Psoas muscle (tissue), 8 donors: ENCODE results near the gene AUTS2. TPM values are rescaled to one million over a fixed set of nuclear protein-coding genes. Genes with fewer than 3 reads are reported as not detected.
"Not testable (repeated sequence)": the region's sequence is repeated elsewhere in the genome, so short reads cannot be mapped to it uniquely, and the experiment has no call there.

Source experiments
- ATAC-seq, 4 donors: fragments of 200-7000 bp; cut with Tn5 transposase; one replicate each; pipeline ENCODE4 v1.9.1; 2020; ENCODE audit warnings: moderate library complexity in 3 of 4, mild to moderate bottlenecking in 2 of 4
- DNase-seq, 2 donors: peaks; one replicate each; pipeline ENCODE4 v3.0.0-alpha.2; 2020
- H3K27ac ChIP-seq: fragments of 200-600 bp; one replicate; pipeline ENCODE4 v1.8.0; 2022
- H3K27me3 ChIP-seq, 3 donors: fragments of 200-600 bp in 1 of 3; one replicate each; pipeline versions ENCODE4 v1.6.1 to v1.8.0; 2013 to 2022; ENCODE audit warnings: low read length in 2 of 3, mild to moderate bottlenecking in 2 of 3, moderate library complexity in 1 of 3; ENCODE audit not compliant: insufficient read depth in 3 of 3
- H3K36me3 ChIP-seq, 2 donors: fragments of 200-600 bp in 1 of 2; one replicate each; pipeline versions ENCODE4 v1.6.1 to v1.8.0; 2013 to 2022; ENCODE audit warnings: low read depth in 1 of 2, mild to moderate bottlenecking in 1 of 2, moderate library complexity in 1 of 2; ENCODE audit not compliant: insufficient read depth in 1 of 2
- H3K4me1 ChIP-seq: fragments of 200-600 bp; one replicate; pipeline ENCODE4 v1.8.0; 2022
- H3K4me3 ChIP-seq: fragments of 200-600 bp; one replicate; pipeline ENCODE4 v1.8.0; 2022; ENCODE audit warnings: mild to moderate bottlenecking
- H3K9me3 ChIP-seq: fragments of 200-600 bp; one replicate; pipeline ENCODE4 v1.8.0; 2022
- CTCF ChIP-seq: fragments of 200-600 bp; IDR thresholded peaks from one replicate; pipeline ENCODE4 v1.8.0; 2022; ENCODE audit warnings: antibody characterized with exemption
- WGBS, 3 donors: extraction: QIAGEN DNeasy Blood & Tissue Kit; methylation state at CpG; one replicate each; pipeline versions ENCODE4 v1.1.6 to v1.1.7; 2013; 5-methylcytosine and 5-hydroxymethylcytosine counted together
- intact Hi-C, 2 donors: fragments of 100-400 bp; cut with DNase I; formaldehyde crosslinking; loops; one replicate each; pipeline versions ENCODE4 v1.11.0 to v1.14.2; 2022
- polyA plus RNA-seq, 3 donors: library from polyadenylated mRNA; stranded (reverse); fragments of 200-250 nt; gene quantifications; one replicate each; pipeline ENCODE4 v1.2.3, GENCODE V29; 2013
- total RNA-seq, 4 donors: library from RNA; stranded (reverse); fragmentation: NEBNext Ultra II Directional in 2 of 4; extraction: Animal tissue kit (Norgen Biotek cat#: 25700) in 2 of 4; gene quantifications; one replicate each; pipeline versions ENCODE4 v1.2.1 to v1.2.4, GENCODE V29; 2021 to 2023
- donor health status: healthy with polysubstance abuse.
- donor health status: DM: no; HTN: no; CAD: no; lungs with moderate emphysema.
- donor health status: Bipolar disorder and iron deficiency.
- donor health status: healthy.
- donor health status: DM: yes; HTN: yes; CAD: no.
- donor health status: DM: no; HTN: no; CAD: no.
- donor health status: DM: no; HTN: no; CAD: no.
- donor health status: DM: yes; HTN: yes; CAD: no.

AUTS2 gene
- total and polyA plus RNA-seq, 7 donors: 5.0 to 33.5 (median 14.3) TPM

- no peaks in the 10 kb centered on the region for H3K36me3 ChIP-seq
- no peak for TF ChIP-seq CTCF
- no peaks in the 10 kb centered on the region for H3K9me3 ChIP-seq
- H3K27me3 ChIP-seq: no peaks in the 10 kb centered on the region
- 97 to 98% (median 98%) methylated on average over 2 of the region's 2 CpGs for WGBS, 3 donors
- H3K4me3 ChIP-seq: no peak overlapping the region
- DNase-seq: no peak
- peaks cover 6% of the 10 kb centered on the region for H3K4me1 ChIP-seq
- no peak overlapping the region for H3K27ac ChIP-seq
- ATAC-seq: no peak
- intact Hi-C loops: no loop called here
Measured at GRCh38 chr7:70727861-70728260, 1129.6 kb downstream of the AUTS2 start.

GRCh38 chr7:70728872-70729552 lies 1130.7 kb downstream of the AUTS2 start:
- TF ChIP-seq CTCF: no peak
- H3K4me1 ChIP-seq: peaks cover 6% of the 10 kb centered on the region
- 54 to 60% (median 59%) methylated on average over 13 of the region's 13 CpGs for WGBS, 3 donors

GRCh38 chr7:70729553-70730157 lies 1131.4 kb downstream of the AUTS2 start:
- not testable (repeated sequence) for H3K4me3 ChIP-seq

More at GRCh38 chr7:70728872-70729552, 1130.7 kb downstream of the AUTS2 start:
- Histone ChIP-seq H3K36me3 (no peaks in the 10 kb centered on the region), H3K27me3 (no peaks in the 10 kb centered on the region), H3K27ac (no peak overlapping the region), H3K4me3 (no peak overlapping the region), H3K9me3 (no peaks in the 10 kb centered on the region)
- intact Hi-C loops: no loop called here
- ATAC-seq (peak in 2 of 4 donors; percentile 9 to 35), DNase-seq (no peak)

GRCh38 chr7:70730451-70731110 lies 1132.3 kb downstream of the AUTS2 start:
- ATAC-seq (peak in 1 of 4 donors; percentile 61), DNase-seq (no peak)
- intact Hi-C loops: no loop called here
- Histone ChIP-seq H3K27ac (no peak overlapping the region), H3K36me3 (no peaks in the 10 kb centered on the region), H3K9me3 (no peaks in the 10 kb centered on the region), H3K4me1 (peaks cover 12% of the 10 kb centered on the region), H3K27me3 (no peaks in the 10 kb centered on the region), H3K4me3 (no peak overlapping the region)
- no peak for TF ChIP-seq CTCF
- 89 to 97% (median 96%) methylated on average over 7 of the region's 7 CpGs for WGBS, 3 donors

More at GRCh38 chr7:70729553-70730157, 1131.4 kb downstream of the AUTS2 start:
- H3K36me3 ChIP-seq, DNase-seq, H3K27ac ChIP-seq, intact Hi-C loops, ATAC-seq, H3K27me3 ChIP-seq, H3K9me3 ChIP-seq: not testable (repeated sequence)
- H3K4me1 ChIP-seq: peaks cover 10% of the 10 kb centered on the region
- WGBS, 3 donors: 94 to 95% (median 95%) methylated on average over 13 of the region's 13 CpGs

GRCh38 chr7:70733090-70733489 lies 1134.8 kb downstream of the AUTS2 start:
- 95 to 96% (median 96%) methylated on average over 2 of the region's 2 CpGs for WGBS, 3 donors
- intact Hi-C loops: no loop called here
- ATAC-seq (no peak), DNase-seq (no peak)
- TF ChIP-seq CTCF: no peak
- no peaks in the 10 kb centered on the region for H3K9me3 ChIP-seq
- peaks cover 38% of the 10 kb centered on the region for H3K4me1 ChIP-seq
- no peaks in the 10 kb centered on the region for H3K27me3 ChIP-seq
- no peaks in the 10 kb centered on the region for H3K36me3 ChIP-seq
- H3K27ac ChIP-seq: no peak overlapping the region
- H3K4me3 ChIP-seq: no peak overlapping the region
